Measurements from ENCODE around the gene NEK2.
"Not testable (repeated sequence)": the region's sequence is repeated elsewhere in the genome, so short reads cannot be mapped to it uniquely, and the experiment has no call there.

Gene NEK2

DNA sequence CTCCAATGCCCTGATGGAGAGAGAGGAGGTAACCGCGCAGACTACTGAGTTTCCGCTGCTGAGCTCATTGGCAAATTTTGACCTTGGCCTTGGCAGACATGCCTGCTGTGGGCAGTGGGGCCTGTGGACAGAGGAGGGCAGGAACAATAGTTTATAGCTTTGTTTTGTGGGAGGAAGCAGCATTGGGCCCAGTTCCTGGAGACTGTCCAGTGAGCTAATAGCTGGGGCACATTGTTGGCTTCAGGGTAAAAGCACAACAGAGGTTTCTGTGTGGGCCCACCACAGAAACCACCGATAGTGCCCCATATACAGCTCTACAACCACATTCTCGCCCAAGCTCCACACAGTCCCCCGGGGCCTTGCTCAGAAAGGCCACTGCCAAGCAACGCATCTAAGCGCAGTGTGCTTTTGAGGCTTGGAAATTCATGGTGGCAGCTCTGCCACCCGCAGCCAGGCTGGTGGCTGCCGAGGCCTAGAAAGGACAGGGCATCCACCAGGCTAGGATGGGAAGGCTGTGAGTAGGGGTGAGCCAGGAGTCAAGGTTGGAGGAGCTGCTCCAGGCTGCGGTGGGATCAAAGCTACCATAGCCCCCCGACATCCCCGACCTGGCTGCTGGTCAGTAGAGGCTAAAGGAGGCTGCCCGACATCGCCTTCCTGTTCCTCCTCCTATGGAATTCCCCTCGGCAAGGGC lies 43.2 kb downstream of the NEK2 start:
- DNase-seq = no peak

DNA sequence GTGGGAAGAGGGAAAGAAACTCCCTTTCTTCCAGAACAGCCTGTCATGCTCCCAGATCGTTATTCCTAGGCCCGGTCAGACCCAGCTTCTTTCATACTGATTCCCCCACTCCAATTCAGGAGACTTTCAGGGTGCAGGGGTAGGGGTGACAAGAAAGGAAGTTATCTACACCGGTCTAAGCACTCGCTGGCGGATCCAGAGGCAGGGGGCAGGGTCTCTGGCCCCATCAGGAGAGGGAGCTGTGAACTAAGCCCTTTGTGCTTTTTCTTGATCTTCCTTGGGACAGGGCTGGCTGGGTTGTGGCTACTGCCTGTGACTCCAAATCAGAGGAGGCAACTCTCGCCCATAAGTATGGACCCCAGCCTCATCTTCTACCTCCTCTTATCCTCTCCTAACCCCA lies 44.3 kb downstream of the NEK2 start:
- no peak for DNase-seq

DNA sequence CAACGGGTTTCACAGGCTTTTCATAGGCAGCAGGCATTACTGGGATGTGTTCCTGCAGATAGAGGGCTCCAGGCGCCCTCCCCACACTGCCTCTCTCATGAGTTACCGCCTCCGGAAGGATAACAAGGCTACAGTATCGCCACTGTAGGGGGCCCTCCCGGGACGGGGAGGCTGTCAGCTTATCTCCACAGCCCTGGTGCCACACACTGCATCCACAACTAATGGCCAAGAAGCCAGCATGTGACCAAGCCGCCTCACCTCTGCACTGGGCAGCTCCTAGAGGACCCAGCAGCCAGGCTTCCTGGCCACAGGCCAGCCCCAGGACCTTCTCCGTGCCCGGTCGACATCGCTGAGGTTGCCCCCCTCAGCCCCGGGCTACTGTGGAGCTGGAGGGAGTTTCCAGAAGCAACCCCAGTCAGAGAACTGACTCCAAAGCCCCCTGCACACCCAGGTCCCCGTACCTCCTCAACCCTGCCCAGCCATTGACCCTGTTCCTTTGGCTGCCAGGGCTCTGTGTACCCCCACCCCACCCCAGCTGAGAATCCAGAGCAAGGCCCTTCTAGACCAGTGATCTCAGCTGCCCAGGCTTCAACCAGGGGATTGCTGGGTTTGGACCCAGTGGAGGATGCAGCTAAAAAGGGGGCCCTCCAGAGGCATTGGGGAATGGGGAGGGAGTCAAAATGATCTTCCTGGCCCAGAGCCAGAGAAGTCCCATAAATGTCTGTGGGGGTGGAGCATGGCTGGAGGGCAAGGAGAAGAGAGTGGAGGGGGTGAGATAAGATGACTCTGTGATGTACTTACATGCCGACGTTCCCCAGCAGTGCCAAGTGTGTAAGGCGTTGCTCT lies 45.0 kb downstream of the NEK2 start:
- DNase-seq = peak; percentile 18

DNA sequence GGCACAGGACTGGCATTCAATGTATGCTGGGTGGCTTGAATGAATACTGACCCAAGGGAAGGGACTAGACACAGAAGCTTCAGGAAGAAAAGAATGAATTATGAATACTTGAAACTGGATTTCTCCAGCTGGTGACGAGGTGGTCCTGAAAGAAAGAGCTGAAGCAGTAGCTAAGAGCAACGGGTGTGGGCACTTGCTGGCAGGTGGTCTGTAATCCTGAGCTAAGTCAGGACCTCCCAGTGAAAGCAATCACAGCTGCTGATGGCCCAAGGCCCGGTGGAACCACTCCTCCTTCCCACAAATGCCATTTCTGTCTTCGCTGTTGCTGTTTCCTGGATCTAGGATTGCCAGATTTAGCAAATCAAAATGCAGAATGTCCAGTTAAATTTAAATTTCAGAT lies 47.0 kb downstream of the NEK2 start:
- no peak for DNase-seq

DNA sequence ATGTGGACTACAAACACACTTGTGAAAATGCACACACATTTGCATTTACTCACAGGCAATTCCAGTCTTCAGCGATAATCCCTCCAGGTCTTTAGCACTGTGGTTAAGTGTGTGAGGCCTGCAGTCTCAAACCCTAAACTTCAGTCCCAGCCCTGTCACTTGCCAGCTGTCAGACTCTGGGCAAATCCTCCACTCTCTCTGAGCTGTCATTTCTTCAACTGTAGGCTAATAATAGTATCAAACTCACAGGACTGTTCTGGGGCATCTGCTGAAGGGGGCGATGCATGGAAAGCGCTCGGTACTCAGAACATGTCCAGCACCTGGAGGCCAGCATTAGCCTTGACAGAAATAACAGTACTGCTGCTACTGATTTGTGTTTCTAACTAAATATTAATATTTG lies 48.2 kb downstream of the NEK2 start:
- DNase-seq = no peak

DNA sequence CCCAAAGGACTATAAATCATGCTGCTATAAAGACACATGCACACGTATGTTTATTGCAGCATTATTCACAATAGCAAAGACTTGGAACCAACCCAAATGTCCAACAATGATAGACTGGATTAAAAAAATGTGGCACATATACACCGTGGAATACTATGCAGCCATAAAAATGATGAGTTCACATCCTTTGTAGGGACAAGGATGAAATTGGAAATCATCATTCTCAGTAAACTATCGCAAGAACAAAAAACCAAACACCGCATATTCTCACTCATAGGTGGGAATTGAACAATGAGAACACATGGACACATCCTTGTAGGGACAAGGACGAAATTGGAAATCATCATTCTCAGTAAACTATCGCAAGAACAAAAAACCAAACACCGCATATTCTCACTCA lies 49.6 kb downstream of the NEK2 start:
- DNase-seq = not testable (repeated sequence)

DNA sequence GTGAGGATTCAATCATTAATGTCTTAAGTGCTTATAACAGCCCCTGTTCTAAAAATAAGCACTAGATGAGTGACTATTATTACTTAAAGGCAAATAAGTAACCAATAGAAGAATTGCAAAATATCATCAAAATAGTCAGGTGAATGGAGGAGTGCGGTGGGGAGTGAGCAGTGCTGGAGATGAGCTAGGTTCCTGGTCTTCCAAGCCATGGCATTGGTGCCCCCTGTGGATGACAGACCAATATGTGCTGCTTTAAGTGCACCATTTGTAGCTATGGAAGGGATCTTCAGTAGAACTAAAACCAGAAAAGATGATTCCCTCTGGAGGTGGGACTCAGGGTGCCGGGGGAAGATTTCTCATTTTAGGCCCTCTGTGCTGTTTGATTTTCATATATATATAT lies 50.4 kb downstream of the NEK2 start:
- no peak for DNase-seq

DNA sequence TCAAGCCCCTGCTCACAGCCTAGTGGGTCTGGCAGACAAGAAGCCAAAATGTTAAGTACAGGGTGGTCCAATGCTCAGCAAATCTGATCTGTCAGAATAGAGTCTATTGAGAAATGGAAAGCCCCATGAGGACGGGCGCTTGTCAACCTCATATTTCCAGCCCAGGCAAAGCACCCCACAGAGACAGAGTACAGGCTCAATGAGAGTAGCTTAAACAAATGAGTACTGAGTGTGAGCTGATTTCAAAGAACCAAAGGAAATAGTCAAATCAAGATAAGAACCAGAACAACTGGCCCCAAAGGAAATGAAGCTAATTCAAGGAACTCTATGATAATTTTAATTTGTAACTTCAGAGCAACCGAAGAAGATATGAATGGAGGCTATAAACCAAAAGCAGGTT lies 51.9 kb downstream of the NEK2 start:
- no peak for DNase-seq

DNA sequence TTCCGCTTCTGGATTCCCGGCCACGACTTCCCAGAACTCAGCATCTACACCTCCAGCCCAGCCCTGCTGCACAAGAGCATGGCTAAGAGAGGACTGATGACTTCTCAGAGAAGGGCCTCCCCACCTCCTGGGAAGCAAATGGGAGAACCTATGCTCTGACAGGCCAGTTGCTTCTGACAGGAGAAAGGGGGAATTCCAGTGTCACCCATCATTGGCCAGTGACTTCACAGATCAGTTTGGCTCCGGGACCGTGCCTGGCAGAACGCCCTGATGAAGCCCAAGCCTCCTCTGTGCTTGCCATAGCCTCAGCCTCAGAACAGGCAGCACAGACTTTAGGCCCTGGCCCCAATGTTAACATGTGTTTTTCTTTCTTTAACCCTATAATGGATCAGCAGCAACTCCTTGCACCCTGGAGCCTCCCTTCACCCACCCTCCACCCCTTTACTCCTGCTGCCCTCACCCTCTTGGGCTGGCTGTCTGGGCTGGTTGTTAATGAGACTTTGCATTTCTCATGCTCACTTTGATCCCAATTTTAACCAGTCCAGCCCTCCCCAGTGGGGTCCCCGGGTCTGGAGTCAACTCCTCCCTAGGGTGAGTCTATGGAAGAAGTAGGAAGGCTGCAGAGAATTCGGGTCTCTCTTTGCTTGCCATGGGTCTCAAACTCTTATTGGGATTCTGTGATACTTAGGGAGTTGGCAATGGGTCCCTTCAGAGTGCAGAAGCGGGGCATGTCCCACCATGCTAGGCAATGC lies 53.8 kb downstream of the NEK2 start:
- no peak for DNase-seq

DNA sequence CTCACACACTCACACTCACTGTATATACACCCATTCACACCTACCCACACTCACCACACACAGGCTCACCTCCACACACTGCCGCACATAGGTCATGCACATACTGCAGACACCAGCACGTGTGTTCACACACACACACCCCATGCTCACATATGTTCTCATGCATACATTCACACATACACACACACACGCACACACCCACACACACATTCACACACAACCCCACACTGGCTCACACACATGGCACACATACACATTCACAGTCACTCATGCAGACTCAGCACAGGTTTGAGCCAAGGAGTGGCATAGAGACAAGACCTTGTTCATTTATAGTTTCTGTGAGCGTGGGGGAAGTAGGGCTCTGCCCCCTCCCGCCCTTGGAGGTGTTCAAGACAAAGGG lies 55.3 kb downstream of the NEK2 start:
- DNase-seq = no peak

DNA sequence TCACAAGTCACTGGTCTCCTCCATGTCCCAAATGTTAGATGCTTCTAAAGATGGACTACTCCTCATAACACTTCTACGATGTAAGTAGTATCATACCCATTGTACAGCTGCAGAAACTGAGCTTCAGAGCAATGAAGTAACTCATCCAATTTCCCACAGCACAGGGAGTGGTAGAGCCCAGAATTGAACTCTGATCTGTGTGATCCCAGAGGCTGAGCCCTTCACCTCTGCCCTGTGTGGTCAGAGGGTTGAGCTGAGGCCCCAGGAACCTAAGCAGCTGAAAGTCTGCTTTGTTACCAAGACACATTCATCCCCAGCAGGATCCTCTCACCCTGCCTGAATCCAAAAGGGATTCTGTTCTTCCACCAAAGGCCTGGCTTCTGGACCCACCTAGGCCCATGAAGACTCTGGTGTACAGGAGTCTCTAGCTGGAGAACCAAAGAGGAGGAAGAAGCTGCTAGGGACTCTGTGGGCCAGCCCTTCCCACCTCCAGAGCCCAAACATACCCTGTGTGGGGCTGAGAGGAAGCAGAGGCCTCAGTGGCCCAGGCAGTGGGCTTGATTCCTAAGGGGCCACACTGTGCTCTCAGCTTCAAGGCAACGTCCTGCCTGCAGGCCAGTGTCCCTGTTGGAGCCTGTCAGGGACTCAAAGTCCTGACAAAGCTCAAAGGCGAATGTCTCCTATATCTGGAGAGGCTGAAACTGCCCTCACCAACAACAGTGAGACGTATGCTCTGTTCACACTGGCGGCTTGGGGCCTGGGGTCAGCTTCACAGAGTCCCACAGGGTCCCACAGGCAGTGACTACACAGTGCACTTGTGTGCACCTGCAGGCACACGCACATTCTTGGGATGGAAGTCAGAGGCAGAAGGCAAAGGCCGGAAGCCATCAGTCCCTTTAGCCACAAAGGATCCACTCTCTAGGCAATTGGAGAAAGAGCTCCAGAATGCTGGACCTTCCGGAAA lies 56.1 kb downstream of the NEK2 start:
- DNase-seq = no peak

DNA sequence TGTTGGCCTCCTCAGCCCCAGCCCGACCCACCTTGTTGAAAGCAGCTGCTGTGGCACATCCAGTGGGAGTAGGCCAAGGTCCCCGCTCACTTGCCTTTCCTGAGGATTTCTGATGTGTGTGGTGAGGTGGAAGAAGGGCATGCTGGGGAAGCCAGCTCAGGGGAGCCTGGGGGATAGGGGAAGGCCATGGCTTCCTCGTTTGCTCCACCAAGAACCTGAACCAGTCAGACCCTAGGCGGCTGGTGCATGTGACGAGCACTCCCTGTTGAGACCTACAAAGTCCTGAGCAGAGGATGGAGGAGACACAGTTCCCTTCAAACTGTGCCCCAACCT lies 58.5 kb downstream of the NEK2 start:
- DNase-seq = no peak

DNA sequence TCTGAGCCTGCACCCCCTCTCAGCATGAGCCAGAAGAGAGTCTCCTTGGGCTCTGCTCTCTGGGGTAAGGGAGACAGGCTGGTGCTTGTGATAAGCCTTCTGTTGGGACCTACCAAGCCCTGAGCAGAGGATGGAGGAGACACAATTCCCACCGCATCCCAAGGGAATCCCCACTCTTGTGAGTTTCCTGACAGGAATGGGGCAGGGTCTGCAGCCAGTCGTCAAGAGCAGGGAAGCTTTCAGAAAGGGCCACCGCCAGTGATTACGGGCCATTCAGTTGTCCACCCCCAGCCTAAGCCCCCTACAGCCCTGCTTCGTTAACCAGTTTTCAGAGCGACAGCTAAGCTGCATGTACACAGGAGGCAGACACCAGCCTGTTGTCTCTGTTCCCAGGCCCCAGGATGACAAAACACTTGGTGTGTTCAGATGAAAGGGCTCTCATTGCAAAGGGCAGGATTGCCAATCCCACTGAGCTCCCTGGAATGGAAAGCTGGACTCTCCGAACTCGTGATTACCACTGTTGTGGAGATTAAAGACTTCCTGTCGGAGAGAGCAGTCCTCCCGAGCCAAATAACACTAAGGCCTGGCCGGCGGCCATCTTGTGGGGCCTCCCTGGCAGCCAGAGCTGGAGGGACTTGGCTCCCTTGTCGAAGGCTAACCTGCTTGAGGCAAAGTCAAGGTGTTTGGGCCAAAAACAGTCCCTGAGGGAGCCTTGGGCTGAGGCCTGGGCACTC lies 59.0 kb downstream of the NEK2 start:
- DNase-seq = no peak

DNA sequence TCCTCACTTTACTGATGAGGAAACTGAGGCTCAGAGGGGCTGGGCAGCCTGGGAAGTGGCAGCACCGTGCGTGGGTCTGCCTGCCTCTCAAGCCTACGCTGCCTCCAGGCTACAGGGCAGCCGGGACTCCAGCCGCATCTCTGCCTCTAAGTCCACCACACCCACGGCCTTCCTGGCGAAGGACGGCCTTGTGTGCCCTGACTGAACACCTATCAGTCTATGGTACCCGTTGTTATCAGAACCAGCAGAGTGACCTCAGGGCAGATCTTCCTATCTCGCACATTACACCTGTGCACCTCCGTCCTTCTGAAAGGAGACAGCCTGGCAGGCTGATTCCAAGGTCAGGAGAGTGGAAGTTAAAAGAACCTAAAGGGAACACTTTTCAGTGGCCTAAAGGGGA lies 60.8 kb downstream of the NEK2 start:
- DNase-seq = no peak

DNA sequence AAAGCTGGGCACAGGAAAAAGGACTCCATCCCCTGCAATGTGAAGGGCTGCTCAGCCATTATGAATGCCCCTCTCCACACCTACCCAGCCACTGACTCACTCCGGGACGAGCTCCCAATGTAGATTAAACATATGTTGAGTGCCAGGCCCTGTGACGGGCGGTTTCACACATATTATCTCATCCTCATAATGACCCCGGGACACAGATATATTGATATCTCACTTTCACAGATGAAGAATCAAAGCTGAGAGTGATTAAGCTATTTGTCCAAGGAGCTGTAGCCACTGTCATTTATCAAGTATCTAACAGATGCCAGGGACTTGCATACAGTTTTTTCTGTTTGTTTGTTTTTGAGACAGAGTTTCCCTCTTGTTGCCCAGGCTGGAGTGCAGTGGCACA lies 61.5 kb downstream of the NEK2 start:
- DNase-seq = no peak

DNA sequence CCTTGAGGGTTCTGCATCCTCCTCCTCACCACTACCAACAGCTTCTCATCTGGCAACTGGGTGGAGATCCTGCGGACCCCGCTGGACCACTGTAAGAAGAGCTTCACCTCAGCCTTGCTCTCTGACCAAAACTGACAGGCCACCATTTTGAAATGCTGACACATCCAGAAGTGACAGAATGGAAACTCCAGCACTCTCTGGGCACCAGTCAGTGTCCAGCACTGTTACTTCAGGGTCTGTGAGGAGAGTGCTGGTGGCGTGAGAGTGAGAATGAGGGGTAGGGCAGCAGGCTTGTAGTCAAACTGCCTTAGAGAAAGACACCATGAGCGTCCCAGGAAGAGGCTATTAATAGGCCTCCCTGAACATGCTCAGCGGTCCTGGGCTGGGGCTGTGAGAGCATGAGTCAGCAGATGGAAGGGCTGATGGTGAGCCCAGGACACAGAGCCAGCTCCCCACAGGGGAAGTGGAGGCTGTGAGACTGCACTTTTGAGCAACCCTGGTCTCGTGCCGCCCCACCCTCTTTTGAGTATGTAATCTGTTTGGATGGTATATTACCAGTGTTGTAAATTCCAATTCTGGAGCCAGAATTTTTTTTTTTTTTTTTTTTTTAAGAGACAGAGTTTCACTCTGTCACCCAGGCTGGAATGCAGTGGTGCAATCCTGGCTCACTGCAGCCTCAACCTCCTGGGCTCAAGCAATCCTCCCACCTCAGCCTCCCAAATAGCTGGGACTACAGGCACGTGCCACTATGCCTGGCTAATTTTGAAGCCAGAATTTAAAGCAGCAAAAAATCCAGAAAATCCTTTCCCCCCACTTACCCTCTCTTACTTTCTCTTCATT lies 62.1 kb downstream of the NEK2 start:
- DNase-seq = no peak

DNA sequence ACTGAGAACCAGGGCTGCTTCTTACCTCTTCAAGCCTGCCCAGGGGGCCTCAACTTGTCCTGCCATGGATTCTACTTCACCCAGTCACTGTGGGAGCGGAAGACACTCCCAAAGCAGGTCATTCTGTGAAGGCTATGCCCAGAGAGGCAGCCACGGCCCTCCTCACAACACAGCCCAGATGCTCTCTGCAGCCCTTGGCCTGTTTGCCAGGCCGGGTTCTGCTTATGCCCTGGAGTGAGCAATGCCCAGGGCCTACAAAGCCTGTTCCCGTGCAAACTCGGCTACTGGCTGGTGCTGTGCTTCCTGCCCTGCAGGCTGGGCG lies 62.7 kb downstream of the NEK2 start:
- no peak for DNase-seq
